Uterus (tissue), 4 donors: ENCODE results near the gene HIVEP3. TPM values are rescaled to one million over a fixed set of nuclear protein-coding genes. Genes with fewer than 3 reads are reported as not detected.

ENCODE experiments used
- DNase-seq, 2 donors: peaks; one replicate each; pipeline ENCODE4 v3.0.0-alpha.2; 2019 to 2020
- H3K27ac ChIP-seq, 2 donors: fragments of 200-600 bp; sonication (generic); 1 replicate in 1 of 2; 2 replicates in 1 of 2; pipeline ENCODE4 v1.5.1; 2016 to 2018
- H3K27me3 ChIP-seq, 2 donors: fragments of 200-600 bp; sonication (generic); one replicate each; pipeline ENCODE4 v1.5.1; 2018 to 2019; ENCODE audit warnings: control low read depth in 1 of 2
- H3K36me3 ChIP-seq, 2 donors: fragments of 200-600 bp; sonication (generic); one replicate each; pipeline ENCODE4 v1.5.1; 2019; ENCODE audit warnings: control low read depth in 1 of 2
- H3K4me1 ChIP-seq, 2 donors: fragments of 200-600 bp; sonication (generic); one replicate each; pipeline ENCODE4 v1.5.1; 2018 to 2019; ENCODE audit warnings: control low read depth in 1 of 2
- H3K4me3 ChIP-seq, 2 donors: fragments of 200-600 bp; sonication (generic); 1 replicate in 1 of 2; 2 replicates in 1 of 2; pipeline ENCODE4 v1.5.1; 2018 to 2019; ENCODE audit warnings: mild to moderate bottlenecking in 1 of 2
- H3K9me3 ChIP-seq, 2 donors: fragments of 200-600 bp; sonication (generic); one replicate each; pipeline ENCODE4 v1.5.1; 2019; ENCODE audit warnings: control low read depth in 1 of 2
- POLR2A ChIP-seq, 2 donors: fragments of 450-650 bp; IDR thresholded peaks; one replicate each; pipeline ENCODE4 v1.6.1; 2016; ENCODE audit warnings: antibody characterized with exemption in 2 of 2, mild to moderate bottlenecking in 1 of 2, moderate library complexity in 1 of 2
- intact Hi-C: fragments of 100-400 bp; cut with DNase I; formaldehyde crosslinking; loops from one replicate; pipeline ENCODE4 v1.15.1; 2023; ENCODE audit warnings: low total_unique reads
- total RNA-seq, 4 donors: library from RNA; depleted of rRNA in 3 of 4; stranded (reverse); fragments of >200 nt in 3 of 4; gene quantifications; one replicate each; pipeline versions ENCODE4 v1.1.0 to v1.2.4, GENCODE V29; 2014 to 2023
- TF ChIP-seq, protein P1 (sequence below), 4 experiments: fragments of 200-600 bp in 2 of 4; fragments of 450-650 bp in 2 of 4; sonication (generic) in 2 of 4; IDR thresholded peaks; one replicate each; pipeline ENCODE4 v1.5.1; 2016 to 2019; ENCODE audit warnings: antibody characterized with exemption in 4 of 4, mild to moderate bottlenecking in 2 of 4, moderate library complexity in 1 of 4
- donor health status: DM: yes; HTN: yes; CAD: no.

Gene HIVEP3
- total RNA-seq, 4 donors from 2014 or later = 0.51 to 7.6 (median 2.9) TPM

DNA sequence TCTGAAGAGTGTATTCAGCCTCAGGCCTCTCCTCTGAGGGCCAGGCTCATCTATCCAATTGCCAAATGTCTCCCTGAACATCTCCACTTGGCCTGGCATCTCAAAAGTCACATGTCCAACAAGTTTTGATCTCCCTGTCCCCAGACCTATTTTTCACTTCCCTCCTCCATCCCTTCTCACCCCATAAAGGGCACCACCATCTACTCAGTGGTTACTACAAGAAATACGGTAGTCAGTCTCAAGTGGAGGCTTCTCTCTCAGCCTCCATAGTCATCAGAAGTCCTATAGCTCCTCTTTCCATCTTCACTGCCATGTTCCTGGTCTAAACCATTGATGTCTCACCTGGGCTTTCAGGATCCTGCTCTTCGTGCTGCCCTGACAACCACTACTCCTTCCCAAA lies 351.8 kb downstream of the HIVEP3 start:
- Histone ChIP-seq H3K4me3 (no peak overlapping the region), H3K4me1 (no peaks in the 10 kb centered on the region), H3K27me3 (no peaks in the 10 kb centered on the region), H3K27ac (no peak overlapping the region), H3K36me3 (no peaks in the 10 kb centered on the region), H3K9me3 (no peaks in the 10 kb centered on the region)
- TF ChIP-seq POLR2A (IDR thresholded peaks at IDR 0.05) = no peak
- TF ChIP-seq, protein P1, sequence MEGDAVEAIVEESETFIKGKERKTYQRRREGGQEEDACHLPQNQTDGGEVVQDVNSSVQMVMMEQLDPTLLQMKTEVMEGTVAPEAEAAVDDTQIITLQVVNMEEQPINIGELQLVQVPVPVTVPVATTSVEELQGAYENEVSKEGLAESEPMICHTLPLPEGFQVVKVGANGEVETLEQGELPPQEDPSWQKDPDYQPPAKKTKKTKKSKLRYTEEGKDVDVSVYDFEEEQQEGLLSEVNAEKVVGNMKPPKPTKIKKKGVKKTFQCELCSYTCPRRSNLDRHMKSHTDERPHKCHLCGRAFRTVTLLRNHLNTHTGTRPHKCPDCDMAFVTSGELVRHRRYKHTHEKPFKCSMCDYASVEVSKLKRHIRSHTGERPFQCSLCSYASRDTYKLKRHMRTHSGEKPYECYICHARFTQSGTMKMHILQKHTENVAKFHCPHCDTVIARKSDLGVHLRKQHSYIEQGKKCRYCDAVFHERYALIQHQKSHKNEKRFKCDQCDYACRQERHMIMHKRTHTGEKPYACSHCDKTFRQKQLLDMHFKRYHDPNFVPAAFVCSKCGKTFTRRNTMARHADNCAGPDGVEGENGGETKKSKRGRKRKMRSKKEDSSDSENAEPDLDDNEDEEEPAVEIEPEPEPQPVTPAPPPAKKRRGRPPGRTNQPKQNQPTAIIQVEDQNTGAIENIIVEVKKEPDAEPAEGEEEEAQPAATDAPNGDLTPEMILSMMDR (IDR thresholded peaks at IDR 0.05) = no peak
- intact Hi-C loops = no loop called here
- no peak for DNase-seq

DNA sequence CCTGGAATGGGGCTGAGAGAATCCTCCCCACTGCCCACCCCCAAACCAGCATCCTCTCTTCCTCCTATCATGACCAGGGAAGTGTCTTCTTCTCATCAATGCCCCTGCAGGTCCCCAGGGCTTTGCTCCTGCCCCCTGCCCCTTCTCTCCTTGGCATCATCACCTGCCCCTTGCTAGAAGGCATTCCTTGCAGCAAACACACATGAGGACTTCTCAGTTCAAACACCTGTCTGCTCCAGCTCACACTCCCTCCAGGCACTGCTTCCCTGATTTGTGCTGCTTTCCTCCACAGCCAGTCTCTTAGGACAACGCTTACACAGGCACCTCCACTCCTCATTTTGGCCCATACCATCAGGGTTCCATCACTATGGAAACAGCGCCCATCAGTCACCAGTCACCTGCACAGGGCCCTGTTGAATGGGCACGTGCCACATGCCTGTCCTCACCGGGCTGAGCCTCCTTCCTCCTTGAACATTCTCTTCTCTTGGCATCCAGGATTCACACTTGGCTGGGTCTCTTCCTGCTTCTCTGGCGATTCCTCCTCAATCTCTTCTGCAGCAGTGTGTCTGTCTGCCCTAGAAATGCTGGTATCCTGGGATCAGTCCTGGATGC lies 352.3 kb downstream of the HIVEP3 start:
- no peak for TF ChIP-seq POLR2A (IDR thresholded peaks at IDR 0.05)
- no peaks in the 10 kb centered on the region for H3K36me3 ChIP-seq
- H3K9me3 ChIP-seq = no peaks in the 10 kb centered on the region
- H3K4me1 ChIP-seq = no peaks in the 10 kb centered on the region
- H3K4me3 ChIP-seq = no peak overlapping the region
- no peaks in the 10 kb centered on the region for H3K27me3 ChIP-seq
- no peak overlapping the region for H3K27ac ChIP-seq
- intact Hi-C loops = no loop called here
- DNase-seq = no peak

DNA sequence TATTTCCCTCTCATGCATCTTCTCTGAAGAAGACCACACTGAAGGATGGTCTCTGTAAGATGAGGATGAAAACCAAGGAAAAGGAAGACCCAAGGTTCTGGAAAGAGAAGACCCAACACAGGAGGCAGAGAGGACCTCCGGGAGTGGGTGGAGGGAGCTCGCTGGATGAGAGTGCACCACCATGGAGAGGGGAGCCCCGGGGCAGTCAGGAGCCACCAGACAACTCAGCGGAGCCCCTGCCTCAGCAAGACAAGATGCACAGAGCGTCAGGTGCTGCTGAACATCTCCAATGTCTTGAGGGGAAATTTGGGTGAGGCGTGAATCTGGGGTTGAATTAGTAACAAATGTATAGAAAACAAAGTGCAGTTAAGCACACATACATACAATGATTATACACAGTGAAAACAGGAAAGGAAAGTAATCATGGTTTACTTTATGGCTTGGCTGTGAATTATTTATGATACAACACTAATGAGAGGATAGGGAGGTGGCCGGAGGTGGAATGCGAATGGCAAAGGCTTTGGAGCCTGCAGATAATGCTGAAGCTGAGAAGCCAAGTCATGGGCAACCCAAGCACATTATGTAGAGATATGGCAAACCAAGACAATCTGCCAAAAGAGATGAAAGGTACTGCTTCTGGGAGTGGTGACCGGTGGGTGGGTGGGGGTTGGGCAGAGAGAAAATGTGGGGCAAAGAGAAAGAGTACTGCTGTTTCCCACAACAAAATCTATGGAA lies 353.8 kb downstream of the HIVEP3 start:
- TF ChIP-seq POLR2A (IDR thresholded peaks at IDR 0.05) = no peak
- TF ChIP-seq, protein P1 (IDR thresholded peaks at IDR 0.05) = no peak
- Histone ChIP-seq H3K27ac (no peak overlapping the region), H3K36me3 (no peaks in the 10 kb centered on the region), H3K27me3 (no peaks in the 10 kb centered on the region), H3K4me1 (no peaks in the 10 kb centered on the region), H3K4me3 (no peak overlapping the region), H3K9me3 (no peaks in the 10 kb centered on the region)
- DNase-seq = no peak
- intact Hi-C loops = no loop called here

DNA sequence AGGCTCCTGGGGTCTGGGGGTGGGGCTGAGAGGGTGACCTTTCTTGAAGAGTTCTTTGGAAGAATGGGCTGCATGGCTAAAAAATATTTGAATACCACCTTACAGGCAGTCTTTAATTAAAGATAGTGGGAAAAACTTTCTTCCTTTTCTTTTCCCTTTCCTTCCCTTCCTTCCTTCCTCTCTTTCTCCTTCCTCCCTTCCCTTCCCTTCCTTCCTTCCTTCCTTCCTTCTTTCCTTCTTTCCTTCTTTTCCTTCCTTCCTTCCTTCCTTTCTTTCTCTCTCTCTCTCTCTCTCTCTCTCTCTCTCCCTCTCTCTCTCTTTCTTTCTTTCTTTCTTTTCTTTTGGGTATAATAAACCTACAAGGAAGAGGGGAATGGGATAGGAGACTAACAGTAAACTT lies 356.4 kb downstream of the HIVEP3 start:
- Histone ChIP-seq H3K4me1 (no peaks in the 10 kb centered on the region), H3K27ac (no peak overlapping the region), H3K27me3 (no peaks in the 10 kb centered on the region), H3K36me3 (no peaks in the 10 kb centered on the region), H3K4me3 (no peak overlapping the region), H3K9me3 (no peaks in the 10 kb centered on the region)
- DNase-seq = no peak
- TF ChIP-seq, protein P1 (IDR thresholded peaks at IDR 0.05) = no peak
- no peak for TF ChIP-seq POLR2A (IDR thresholded peaks at IDR 0.05)
- intact Hi-C loops = no loop called here

DNA sequence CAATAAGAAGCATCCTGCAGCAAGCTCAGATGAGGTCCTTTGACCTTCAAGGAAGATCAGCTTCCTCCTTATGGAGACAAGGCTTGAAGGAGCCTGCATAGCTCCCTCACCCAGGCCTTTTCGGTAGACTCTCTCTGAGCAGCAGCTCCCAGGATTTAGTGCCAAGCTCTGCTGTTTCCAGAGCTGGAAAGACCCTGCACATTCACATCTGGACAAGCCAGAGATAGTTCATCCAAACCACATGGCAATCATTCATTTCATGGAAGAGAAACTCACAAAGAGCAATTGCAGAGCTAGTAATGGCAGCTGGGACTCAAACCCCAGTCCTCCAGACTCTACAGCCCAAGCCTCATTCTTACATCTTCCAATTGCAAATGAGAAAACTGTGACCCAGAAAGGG lies 357.8 kb downstream of the HIVEP3 start:
- Histone ChIP-seq H3K9me3 (no peaks in the 10 kb centered on the region), H3K4me3 (no peak overlapping the region), H3K27ac (no peak overlapping the region), H3K4me1 (no peaks in the 10 kb centered on the region), H3K36me3 (no peaks in the 10 kb centered on the region), H3K27me3 (no peaks in the 10 kb centered on the region)
- no peak for TF ChIP-seq POLR2A (IDR thresholded peaks at IDR 0.05)
- TF ChIP-seq, protein P1 (IDR thresholded peaks at IDR 0.05) = no peak
- DNase-seq = no peak
- intact Hi-C loops = no loop called here
